ENCODE results near the gene SAMM50. TPM values are rescaled to one million over a fixed set of nuclear protein-coding genes. Genes with fewer than 3 reads are reported as not detected.

Gene SAMM50
- total RNA-seq, 1 donor from 2014 or later, result 54.0 TPM

GRCh38 chr22:44020981-44021380 is 65.7 kb downstream of the SAMM50 start:
- Mint-ChIP-seq H3K4me1 (peaks cover 22% of the 10 kb centered on the region), H3K27me3 (ENCODE audit: low read depth) (no peaks in the 10 kb centered on the region), H3K36me3 (ENCODE audit: low read depth) (no peaks in the 10 kb centered on the region), H3K4me3 (peak overlapping the region; percentile 62), H3K9me3 (no peaks in the 10 kb centered on the region), H3K27ac (ENCODE audit: unreplicated experiment) (no peak overlapping the region)
- DNase-seq (ENCODE audit: low read depth, low spot score), result no peak
- no peak for TF ChIP-seq CTCF (conservative IDR thresholded peaks at IDR 0.05)

GRCh38 chr22:44023404-44024287 is 68.4 kb downstream of the SAMM50 start:
- TF ChIP-seq CTCF (conservative IDR thresholded peaks at IDR 0.05), result no peak
- peak; percentile 28 for DNase-seq (ENCODE audit: low read depth, low spot score)
- H3K36me3 Mint-ChIP-seq (ENCODE audit: low read depth), result no peaks in the 10 kb centered on the region
- peak overlapping the region; percentile 89 for H3K27ac Mint-ChIP-seq (ENCODE audit: unreplicated experiment)
- no peaks in the 10 kb centered on the region for H3K9me3 Mint-ChIP-seq
- no peaks in the 10 kb centered on the region for H3K27me3 Mint-ChIP-seq (ENCODE audit: low read depth)
- peak overlapping the region; percentile 85 for H3K4me3 Mint-ChIP-seq
- peaks cover 32% of the 10 kb centered on the region for H3K4me1 Mint-ChIP-seq

GRCh38 chr22:44024288-44024921 is 69.2 kb downstream of the SAMM50 start, which contains the start of gene PARVB:
PARVB (plus strand) TSS chr22:44024302; CDS start chr22:44024340, 38 bp downstream.
- H3K4me1 Mint-ChIP-seq, result peaks cover 32% of the 10 kb centered on the region

GRCh38 chr22:44025171-44026065 is 70.2 kb downstream of the SAMM50 start:
- Mint-ChIP-seq H3K4me3 (peak overlapping the region; percentile 77), H3K27ac (ENCODE audit: unreplicated experiment) (no peak overlapping the region), H3K4me1 (peaks cover 32% of the 10 kb centered on the region), H3K27me3 (ENCODE audit: low read depth) (no peaks in the 10 kb centered on the region), H3K36me3 (ENCODE audit: low read depth) (no peaks in the 10 kb centered on the region), H3K9me3 (no peaks in the 10 kb centered on the region)
- no peak for DNase-seq (ENCODE audit: low read depth, low spot score)
- TF ChIP-seq CTCF (conservative IDR thresholded peaks at IDR 0.05), result no peak

More at GRCh38 chr22:44024288-44024921, 69.2 kb downstream of the SAMM50 start, which contains the start of gene PARVB:
- H3K9me3 Mint-ChIP-seq, result no peaks in the 10 kb centered on the region
- TF ChIP-seq CTCF (conservative IDR thresholded peaks at IDR 0.05), result no peak
- peak within 1 kb of the TSS; percentile 85 for H3K4me3 Mint-ChIP-seq
- H3K27me3 Mint-ChIP-seq (ENCODE audit: low read depth), result no peaks in the 10 kb centered on the region
- peak; percentile 22 for DNase-seq (ENCODE audit: low read depth, low spot score)
- no peaks in the 10 kb centered on the region for H3K36me3 Mint-ChIP-seq (ENCODE audit: low read depth)
- peak within 1 kb of the TSS; percentile 89 for H3K27ac Mint-ChIP-seq (ENCODE audit: unreplicated experiment)

GRCh38 chr22:44026066-44026629 is 70.9 kb downstream of the SAMM50 start:
- Mint-ChIP-seq H3K27ac (ENCODE audit: unreplicated experiment) (no peak overlapping the region), H3K36me3 (ENCODE audit: low read depth) (no peaks in the 10 kb centered on the region), H3K4me3 (peak overlapping the region; percentile 77), H3K27me3 (ENCODE audit: low read depth) (no peaks in the 10 kb centered on the region), H3K9me3 (no peaks in the 10 kb centered on the region), H3K4me1 (peaks cover 35% of the 10 kb centered on the region)
- no peak for DNase-seq (ENCODE audit: low read depth, low spot score)
- TF ChIP-seq CTCF (conservative IDR thresholded peaks at IDR 0.05), result no peak

Measured in neural crest cell (in vitro differentiated cells).